GM18867 (cell line): ENCODE data around the gene COL21A1.

ENCODE experiments used
- ATAC-seq: cut with Tn5 transposase; IDR thresholded peaks from one replicate; pipeline ENCODE4 v1.9.1; 2021; ENCODE audit warnings: mild to moderate bottlenecking, moderate library complexity; ENCODE audit not compliant: unreplicated experiment

COL21A1 gene

GRCh38 chr6:56193846-56194245 lies 53.5 kb downstream of the COL21A1 start:
- no peak for ATAC-seq

GRCh38 chr6:56188429-56188828 lies 59.0 kb downstream of the COL21A1 start:
- ATAC-seq: no peak

GRCh38 chr6:56187686-56188085 lies 59.7 kb downstream of the COL21A1 start:
- no peak for ATAC-seq

- no peak for ATAC-seq
These were observed 70.6 kb downstream of the COL21A1 start for GRCh38 chr6:56176741-56177140.

- no peak for ATAC-seq
These were observed 74.2 kb downstream of the COL21A1 start for GRCh38 chr6:56173228-56173627.

- ATAC-seq: no peak
These were observed 75.2 kb downstream of the COL21A1 start for GRCh38 chr6:56172144-56172543.

- ATAC-seq: no peak
These were observed 78.0 kb downstream of the COL21A1 start for GRCh38 chr6:56169366-56169765.

GRCh38 chr6:56168596-56168995 lies 78.8 kb downstream of the COL21A1 start:
- ATAC-seq: no peak

GRCh38 chr6:56162081-56162480 lies 85.3 kb downstream of the COL21A1 start:
- ATAC-seq: no peak

- no peak for ATAC-seq
These were observed 86.9 kb downstream of the COL21A1 start for GRCh38 chr6:56160489-56160888.

GRCh38 chr6:56158571-56158970 lies 88.8 kb downstream of the COL21A1 start:
- ATAC-seq: no peak

- ATAC-seq: no peak
These were observed 90.7 kb downstream of the COL21A1 start for GRCh38 chr6:56156643-56157042.

GRCh38 chr6:56155634-56156141 lies 91.7 kb downstream of the COL21A1 start:
- no peak for ATAC-seq

- no peak for ATAC-seq
These were observed 93.3 kb downstream of the COL21A1 start for GRCh38 chr6:56154076-56154475.

- no peak for ATAC-seq
These were observed 94.8 kb downstream of the COL21A1 start for GRCh38 chr6:56152611-56153010.

GRCh38 chr6:56151609-56152224 lies 95.7 kb downstream of the COL21A1 start:
- no peak for ATAC-seq

GRCh38 chr6:56148488-56149186 lies 98.7 kb downstream of the COL21A1 start:
- ATAC-seq: no peak

- ATAC-seq: no peak
These were observed 99.6 kb downstream of the COL21A1 start for GRCh38 chr6:56147766-56148165.

- no peak for ATAC-seq
These were observed 101.3 kb downstream of the COL21A1 start for GRCh38 chr6:56146086-56146485.

- no peak for ATAC-seq
These were observed 101.8 kb downstream of the COL21A1 start for GRCh38 chr6:56145616-56146015.

GRCh38 chr6:56144538-56145324 lies 102.6 kb downstream of the COL21A1 start:
- no peak for ATAC-seq

- no peak for ATAC-seq
These were observed 103.6 kb downstream of the COL21A1 start for GRCh38 chr6:56143796-56144195.
